ENCODE results near the gene WWC2.

- TF ChIP-seq CTCF (IDR thresholded peaks at IDR 0.05; ENCODE audit: insufficient read depth, low read length, poor library complexity, severe bottlenecking) (no peak), EZH2phosphoT487 (conservative IDR thresholded peaks at IDR 0.05; ENCODE audit: low read length) (no peak)
Observed at GRCh38 chr4:183285886-183286285, 186.8 kb downstream of the WWC2 start.
